ENCODE results near the gene FBXO48.

The FBXO48 gene

DNA sequence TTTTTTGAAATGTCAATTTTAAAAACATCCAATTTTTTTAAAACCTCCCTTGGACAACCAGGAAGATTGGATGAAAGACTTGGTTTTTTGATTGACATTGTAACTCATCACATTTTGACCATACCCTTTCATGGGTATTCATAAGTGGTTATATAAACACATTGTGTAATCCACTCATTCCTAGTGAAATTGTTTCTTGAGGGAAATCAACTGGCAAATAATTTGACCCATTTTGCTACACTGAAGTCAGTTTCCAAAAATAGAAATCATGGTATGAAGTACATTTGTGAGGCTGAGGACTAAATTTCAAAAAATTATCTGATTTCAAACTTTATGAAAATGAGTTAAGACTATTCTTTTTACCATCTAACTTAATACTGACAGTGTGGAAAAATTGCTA, 31.5 kb downstream of the FBXO48 start:
- no peak for DNase-seq (ENCODE audit: low read depth)

DNA sequence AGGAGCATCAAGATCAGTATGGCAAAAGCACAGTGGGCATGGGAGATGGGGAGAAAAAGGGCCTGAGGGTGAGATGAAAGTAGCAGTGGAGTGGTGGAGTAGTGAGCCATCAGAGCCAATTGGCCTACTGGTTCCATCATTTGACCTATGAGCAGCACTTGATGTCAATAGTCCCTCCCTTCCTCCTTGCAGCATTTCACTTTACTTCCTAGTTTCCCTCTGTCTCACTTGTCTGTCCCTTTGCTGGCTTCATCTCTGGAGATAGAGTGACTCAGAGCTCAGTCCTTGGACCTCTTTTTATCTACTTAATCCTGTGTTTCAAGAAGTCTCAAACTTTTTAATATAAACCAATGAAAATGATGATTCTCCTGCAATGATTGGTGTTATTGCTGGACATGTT, 32.1 kb downstream of the FBXO48 start:
- DNase-seq (ENCODE audit: low read depth), result no peak

DNA sequence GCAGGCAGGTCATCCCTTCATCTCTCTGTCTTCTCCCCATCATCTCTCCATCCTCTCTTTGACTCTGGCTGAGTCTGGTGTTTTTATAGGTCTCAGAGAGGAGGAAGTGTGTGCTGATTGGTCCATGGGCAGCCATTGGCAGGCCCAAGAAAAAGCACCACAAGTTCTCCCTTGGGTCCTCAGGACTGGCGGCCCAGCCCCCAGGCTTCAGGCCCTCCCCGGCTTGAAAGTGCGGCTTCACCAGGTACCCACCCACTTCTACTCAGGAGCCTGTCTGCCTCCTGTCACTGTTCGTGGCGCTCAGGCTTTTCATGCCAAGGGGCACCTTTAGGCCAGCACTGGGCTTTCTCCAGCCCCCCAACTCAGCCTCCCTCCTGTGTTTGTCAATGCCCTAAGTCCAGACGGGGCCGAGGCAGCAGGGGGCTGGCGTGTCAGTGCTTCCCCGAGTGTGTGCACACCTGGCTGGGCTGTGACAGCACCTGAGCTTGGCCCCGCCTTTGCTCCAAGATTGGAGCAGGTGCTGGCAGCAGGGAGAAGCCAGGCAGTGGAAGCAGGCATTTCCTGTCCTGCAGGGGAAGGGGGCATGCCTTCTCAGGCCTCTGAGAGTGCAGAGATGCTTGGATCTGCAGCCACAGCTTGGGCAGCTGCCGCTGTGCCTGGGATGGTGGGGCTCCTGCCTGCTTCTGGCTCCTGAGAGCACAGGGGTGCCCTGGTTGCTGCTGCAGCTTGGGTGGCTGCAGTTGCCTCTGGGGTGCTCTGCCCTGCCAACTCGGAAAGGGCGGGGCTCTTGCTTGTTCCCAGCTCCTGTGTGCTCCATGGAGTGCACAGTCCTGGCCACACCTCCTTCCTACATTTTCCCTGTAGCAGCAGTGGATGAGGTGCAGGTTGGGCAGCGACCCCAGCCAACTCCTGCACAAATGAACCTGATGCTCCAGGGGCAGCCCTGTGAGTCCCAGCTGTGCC, 34.1 kb downstream of the FBXO48 start:
- no peak for DNase-seq (ENCODE audit: low read depth)

DNA sequence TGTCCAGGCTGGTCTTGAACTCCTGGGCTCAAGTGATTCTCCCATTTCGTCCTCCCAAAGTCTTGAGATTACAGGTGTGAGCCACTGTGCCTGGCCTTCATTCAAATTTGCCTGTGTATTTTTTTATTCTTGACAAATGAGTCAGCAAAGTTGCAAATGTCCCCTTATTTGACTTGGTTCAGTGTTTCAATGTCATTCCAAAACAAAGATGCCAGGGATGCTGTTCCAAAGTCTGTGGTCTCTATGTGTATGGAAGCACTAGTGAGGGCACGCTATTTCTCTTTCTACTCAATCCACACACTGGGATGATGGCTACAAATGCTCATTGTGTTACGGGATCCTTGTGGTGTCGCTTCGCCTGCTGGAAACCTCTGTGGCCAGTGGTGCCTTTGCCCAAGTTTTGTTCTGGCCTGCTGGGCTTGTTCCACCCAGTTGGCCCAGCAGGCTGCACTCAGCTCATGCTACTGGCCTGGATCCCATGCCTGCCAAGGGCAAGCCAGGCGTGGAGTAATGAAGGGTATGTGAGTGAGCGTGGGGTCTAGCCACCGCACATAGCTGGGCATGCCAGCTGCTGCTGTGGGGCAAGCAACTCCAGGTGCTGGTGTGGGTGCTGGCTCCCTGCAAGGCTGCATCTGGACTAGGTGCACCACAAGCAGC, 35.6 kb downstream of the FBXO48 start:
- DNase-seq (ENCODE audit: low read depth), result no peak

DNA sequence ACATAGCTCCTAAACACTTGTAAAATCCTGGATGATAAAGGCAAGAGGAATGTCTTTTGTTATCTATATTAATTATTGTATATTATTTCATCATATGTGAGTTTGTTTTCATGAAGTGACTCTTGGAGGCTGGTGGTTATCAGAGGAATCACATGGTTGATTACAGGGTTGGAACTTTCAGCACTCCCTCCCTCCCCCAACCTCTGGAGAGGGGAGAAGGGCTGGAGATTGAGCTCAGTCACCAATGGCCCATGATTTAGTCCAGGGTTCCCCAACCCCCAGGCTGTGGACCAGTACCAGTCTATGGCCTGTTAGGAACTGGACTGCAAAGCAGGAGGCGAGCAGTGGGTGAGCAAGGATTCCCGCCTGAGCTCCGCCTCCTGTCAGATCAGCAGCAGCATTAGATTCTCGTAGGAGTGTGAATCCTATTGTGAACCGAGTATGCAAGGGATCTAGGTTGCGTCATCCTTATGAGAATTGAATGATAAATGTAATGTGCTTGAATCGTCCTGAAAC, 37.7 kb downstream of the FBXO48 start:
- DNase-seq (ENCODE audit: low read depth), result no peak

DNA sequence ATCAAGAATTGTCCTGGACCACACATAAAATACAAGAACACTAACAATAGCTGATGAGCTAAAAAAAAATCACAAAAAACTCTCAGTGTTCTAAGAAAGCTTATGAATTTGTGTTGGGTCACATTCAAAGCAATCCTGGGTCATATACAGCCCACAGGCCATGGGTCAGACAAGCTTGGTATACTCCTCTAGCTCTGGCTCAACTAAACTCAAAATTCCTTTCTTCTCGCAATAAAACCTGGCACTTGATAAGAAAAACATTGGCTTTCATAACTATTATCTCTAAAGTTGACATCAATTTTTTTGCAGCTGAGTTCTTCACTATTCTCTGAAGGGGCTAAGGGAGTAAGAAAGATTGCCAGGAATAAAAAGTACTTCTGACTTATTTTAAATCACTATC, 38.3 kb downstream of the FBXO48 start:
- no peak for DNase-seq (ENCODE audit: low read depth)

DNA sequence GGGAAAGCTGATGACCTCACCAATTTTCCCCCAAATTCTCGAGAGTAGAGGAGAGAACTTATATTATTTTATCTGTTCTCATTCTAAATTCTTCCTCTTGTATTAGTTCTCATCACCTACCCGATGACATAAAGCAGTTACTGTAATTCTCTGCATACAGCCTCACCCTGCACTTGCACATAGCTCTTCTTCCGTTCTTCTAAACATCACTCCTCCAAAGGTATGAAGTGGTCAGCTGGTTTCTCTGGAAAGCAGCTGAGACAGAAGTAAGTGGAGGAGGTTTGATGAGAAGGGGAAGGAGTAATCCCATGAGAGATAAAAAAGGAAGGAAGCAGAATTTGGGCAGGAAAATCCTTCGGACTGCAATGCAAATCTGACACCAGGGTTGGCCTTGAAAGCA, 39.0 kb downstream of the FBXO48 start:
- no peak for DNase-seq (ENCODE audit: low read depth)

DNA sequence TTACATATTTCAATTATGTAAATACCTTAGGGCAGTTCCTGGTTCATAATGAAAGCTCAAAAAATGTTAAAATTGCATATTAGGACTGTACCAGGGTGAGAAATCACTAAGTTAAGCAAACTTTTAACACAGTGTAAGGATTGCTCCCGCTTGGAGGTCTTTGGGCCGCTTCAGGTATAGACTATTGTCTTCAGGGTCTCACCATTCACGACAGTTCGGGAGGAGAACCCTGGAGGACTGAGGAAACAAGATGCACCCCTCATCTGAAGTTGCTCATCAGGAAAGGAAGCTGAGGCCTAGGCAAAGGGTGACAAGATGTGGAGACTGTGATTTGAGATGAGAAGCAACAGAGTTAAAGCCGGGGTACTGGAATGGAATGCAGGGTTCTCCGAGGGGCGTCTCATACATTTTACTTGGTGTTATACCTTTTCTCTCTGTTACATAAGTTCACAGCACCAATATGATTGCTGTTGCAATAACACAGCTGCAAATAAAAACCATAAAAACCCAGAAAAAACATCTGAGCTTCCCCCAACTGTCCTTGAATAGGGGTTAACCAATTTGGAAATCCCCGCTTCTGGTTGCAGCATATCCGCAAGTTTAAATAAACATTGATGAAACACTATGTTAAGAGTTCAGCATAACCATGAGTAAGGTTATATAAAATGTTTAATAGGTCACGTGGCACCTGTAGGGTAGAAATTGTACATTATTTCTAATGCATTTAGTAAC, 40.1 kb downstream of the FBXO48 start:
- no peak for DNase-seq (ENCODE audit: low read depth)

DNA sequence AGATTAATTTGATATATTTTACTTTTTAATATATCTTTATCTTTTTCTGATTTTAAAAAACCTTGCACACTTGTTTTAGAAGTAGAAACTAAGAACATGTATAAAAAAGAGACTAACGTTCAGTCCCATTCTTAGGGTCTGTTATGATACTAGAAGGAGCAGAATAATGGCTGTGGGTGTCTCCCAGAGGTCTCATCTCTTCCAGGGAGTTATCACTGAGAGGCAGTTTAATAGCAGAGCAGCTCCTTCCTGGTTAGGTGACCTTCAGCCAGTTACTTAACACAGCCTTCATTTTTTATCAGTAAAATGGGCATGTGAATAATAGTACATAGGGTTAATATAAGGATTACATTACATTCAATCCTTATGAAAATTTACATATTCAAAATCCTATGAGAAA, 40.6 kb downstream of the FBXO48 start:
- DNase-seq (ENCODE audit: low read depth), result no peak

DNA sequence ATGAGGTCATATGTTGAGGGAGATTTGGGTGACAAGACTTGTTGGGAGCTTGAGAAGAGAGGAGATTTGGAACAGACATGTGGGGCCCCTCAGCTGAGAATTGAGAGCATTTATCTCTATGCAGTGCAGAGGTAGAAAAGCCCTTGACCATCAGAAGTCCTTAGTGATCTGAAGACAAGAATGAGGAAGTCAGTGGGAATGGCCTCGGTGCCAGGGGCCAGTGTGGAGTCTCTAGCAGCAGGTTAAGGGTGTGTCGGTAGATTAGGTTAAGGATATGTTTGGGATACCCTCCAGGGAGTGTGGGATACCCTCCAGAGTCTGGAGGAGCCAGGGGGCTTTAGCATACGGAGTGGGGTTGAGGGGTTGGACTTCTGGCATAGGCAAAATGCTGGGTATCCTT, 41.6 kb downstream of the FBXO48 start:
- DNase-seq (ENCODE audit: low read depth), result no peak

DNA sequence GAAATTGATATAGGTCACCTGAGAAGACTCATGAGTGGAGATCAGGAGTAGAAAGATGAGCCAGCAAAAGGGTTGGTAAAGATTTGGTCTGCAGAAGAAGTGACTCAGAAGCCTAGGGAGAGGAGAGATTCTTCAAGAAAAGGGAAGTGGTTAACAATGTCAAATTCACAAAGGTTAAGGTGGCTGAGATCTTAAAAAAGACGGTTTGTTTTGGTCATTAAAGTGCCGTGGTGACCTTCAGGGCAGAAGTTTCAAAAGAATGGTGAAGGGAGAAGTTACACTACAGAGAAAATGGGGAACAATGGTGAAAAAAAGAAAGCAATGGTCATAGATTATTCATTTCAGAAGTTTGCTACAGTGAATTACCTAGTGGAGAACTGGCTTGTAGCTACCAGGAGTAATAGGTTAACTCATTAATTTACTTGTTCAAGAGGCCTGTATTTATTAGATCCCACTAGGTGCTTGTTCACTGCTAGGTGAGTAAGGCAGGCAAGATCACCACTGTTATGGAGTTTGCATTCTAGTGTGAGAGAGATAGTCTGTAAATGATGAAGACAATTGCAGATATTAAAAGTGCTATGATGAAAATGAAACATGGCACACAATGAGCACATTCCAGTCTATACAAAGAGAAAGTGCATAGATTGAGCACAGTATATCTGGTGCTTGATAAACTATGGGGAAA, 43.0 kb downstream of the FBXO48 start:
- DNase-seq (ENCODE audit: low read depth), result no peak

DNA sequence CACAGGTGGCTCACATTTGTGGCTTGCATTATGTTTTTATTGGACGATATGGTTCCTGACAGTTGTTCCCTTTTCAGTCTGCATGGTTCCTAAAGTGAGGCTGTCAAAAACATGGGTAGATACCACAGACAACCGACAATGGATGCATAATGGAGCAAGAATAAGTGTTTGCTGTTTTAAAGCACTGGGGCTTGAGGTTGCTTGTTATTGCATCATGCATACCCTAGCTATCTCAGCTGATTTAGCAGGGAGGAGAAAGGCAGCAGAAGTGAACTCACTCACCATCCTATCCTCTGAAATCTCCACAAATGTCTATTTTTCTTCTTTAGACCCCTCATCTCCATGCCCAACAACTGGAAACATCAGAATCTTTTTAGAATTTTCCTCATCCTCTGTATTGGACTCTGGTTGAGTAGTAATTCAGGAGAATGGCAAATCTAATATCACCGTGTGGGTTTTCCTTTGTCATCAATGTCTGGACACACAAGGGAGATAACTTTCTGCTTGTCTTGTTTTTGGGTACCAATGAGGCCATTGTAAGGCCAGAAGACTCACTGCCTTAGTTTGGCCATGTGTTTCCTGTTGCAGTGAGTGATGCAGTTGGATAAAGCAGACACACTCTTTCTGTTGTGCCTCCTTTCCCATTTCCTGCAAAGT, 46.7 kb downstream of the FBXO48 start:
- DNase-seq (ENCODE audit: low read depth), result no peak

DNA sequence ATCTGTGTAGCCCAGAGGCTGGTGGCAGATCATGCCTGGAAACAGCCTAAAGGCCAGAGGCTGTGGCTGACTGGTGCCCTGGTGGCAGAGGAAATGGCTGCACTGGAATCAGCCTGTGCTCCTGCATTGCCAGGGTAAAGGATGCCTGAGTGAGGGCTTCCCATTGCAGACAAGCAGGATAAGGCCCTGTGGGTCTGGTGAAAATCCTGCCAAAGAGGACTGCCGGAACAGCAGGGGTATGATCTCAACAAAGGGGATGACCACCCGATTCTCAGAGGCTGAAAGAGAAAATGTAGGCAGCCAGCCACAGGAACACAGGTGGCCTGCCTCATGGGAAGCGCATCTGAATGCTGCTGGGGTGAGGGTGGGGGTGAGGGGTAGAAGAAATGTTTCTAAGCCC, 48.2 kb downstream of the FBXO48 start:
- no peak for DNase-seq (ENCODE audit: low read depth)

DNA sequence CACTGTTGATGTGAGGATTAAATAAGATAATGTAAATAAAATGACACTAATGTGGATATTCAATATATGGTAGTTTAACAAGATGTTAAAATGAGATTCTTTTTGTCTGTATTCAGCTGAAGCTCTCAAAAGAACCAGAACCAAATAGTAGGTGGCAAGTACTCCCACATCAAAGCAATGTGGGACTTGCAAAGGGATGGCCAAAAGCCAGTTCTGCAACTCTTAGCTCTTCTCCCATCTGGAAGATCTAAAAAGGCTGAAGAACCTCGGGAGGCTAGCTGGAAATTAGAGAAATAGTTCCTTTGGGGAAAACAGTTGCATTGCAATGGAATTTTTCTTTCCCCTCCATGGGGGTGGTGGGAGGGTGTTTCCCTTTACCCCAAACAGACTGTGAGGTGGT, 48.7 kb downstream of the FBXO48 start:
- no peak for DNase-seq (ENCODE audit: low read depth)

DNA sequence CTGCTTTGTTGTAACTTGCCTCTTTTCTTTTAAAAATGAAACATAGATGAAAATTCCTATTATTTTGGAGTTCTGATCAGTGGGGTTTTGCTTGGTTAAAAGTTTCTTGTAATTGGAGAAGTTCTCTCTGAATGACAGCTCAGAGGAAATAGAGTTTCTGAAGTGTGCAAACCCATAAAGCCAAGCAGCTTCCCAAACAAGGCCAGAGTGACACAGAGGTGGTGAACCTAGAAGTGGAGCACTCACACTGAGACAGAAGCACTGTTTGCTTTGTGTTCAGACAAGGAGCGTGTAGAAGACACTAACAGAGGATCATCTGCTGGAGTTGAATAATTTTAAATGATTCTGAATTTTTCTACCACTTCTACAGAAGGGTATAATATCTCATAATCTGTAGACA, 49.2 kb downstream of the FBXO48 start:
- DNase-seq (ENCODE audit: low read depth), result no peak

DNA sequence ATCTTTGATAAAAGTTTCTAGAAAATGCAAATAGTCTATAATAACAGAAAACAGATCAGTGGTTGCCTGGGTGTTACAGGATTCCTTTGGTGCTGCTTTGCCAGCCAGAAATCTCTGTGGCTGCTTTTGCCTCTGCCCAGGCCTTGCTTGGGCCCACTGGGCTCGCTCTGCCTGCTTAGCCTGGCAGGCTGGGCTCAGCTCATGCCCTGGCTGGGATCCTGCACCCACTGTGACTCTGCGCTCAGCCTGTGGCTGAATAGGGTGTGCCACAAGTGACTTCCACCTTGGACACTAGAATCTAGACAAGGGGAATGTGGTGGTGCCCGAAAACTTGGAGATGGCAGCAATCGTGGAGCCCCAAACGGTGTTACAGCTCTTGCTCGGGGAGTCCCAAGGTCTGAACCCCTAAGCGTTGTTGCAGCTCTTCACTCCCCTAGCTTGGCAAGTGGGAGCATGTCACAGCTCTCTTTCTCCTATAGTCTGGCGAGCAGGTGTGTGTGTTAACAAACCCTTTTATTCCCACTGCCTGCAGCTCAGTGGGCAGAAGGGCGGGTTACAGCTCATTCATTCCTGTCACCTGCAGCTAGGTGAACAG, 50.9 kb downstream of the FBXO48 start:
- no peak for DNase-seq (ENCODE audit: low read depth)

DNA sequence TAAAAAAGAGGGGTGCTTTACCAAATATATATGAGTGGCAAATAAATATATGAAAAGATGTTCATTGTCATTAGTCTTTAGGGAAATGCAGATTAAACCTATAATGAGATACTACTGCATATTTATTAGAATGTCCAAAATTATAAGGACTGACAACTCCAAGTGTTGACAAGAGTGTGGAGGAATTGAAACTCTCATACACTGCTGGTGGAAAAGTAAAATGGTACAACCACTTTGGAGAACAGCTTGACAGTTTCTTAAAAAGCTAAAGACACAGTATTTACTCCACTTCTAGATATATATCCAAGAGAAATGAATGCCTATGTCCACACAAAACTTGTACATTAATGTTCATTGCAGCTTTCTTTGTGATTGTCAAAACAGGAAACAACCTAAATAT, 51.6 kb downstream of the FBXO48 start:
- DNase-seq (ENCODE audit: low read depth), result no peak

DNA sequence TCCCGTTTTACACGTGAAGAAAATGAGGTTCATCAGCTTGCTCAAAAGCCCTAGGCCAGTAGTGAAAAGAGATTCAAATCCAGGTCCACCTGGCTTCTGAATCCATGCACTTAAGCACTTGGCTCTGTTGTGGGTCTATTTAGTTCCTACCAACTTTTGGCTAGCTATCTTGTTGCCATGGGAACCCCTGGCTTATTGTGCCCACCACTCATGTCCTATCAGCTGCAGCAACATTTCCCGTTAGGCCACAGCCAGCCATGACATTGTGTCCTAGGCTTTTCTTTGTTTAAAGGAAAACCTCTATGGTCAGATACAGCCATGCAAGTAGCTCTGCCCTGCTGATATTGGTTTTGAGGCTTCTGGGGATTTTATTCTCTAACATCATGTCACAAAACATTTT, 52.2 kb downstream of the FBXO48 start:
- no peak for DNase-seq (ENCODE audit: low read depth)

DNA sequence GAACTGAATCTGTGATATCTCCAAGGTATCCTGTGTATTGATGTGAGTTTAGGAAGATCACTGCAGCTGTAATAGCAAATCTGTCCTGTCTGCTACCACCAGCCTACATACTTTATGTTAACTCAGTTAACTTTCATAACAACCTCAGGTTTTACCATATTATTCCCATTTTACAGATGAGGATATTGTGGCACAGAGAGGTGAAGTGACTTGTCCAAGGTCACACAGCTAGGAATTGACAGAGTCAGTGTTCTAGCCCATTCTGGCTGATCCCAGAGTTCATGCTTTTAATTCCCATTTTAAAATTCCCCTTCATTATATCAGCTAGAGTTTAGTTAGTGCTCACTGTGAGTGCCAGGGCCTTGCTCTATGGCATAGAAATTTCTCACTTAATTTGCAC, 52.6 kb downstream of the FBXO48 start:
- DNase-seq (ENCODE audit: low read depth), result no peak

DNA sequence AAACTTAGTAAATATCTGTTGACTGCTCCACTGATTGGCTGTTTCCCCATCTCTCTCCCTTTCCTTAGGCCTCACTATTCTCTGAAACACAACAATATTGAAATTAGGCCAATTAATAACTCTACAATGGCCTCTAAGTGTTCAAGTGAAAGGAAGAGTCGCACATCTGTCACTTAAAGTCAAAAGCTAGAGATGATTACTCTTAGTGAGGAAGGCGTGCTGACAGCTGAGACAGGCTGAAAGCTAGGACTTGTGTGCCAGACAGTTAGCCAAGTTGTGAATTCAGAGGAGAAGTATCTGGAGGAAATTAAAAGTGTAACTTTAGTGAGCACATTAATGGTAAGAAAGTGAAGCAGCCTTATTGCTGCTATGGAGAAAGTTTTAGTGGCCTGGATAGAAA, 53.6 kb downstream of the FBXO48 start:
- no peak for DNase-seq (ENCODE audit: low read depth)

DNA sequence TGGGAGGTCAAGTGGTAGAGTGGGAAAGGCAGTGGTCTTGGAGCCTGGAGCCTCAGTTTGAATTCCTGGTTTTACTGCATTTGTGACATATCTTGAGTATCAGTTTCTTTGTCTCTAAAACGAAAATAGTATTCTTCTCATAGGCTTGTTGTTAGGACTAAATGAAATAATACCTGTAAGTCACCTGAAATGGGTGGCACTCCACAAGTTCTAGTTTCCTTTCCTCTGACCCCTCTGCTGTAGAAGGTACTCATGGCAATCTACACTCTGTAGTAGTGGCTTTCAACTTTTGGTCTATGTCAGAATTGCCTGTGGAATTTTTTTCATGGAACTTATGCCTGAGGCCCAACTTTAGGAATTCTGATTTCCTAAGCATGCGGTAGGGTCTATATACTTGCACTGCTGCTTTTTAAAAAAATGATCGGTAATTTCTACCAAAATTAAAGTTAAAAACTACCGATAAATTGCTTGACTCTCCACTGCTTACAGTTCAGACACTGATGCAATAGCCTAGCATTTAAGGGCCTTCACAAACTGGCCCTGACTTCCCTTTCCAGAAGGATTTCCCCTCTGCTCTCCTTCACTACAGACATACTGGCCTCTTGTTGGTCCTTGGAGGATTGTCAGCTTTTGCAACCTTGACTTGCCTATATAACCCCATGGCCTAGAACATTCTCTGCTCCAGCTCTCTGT, 54.8 kb downstream of the FBXO48 start:
- DNase-seq (ENCODE audit: low read depth), result no peak

Measured in HS-5 (cell line).